Astrocyte (in vitro differentiated cells and primary cell): ENCODE measurements around the gene KIAA0232. TPM values are rescaled to one million over a fixed set of nuclear protein-coding genes. Genes with fewer than 3 reads are reported as not detected.

Experiments
- DNase-seq: peaks from one replicate; pipeline ENCODE4 v3.0.0-alpha.2; 2010; ENCODE audit warnings: low read depth
- FAIRE-seq: peaks from 2 replicates; lab custom pipeline; 2011; peaks lifted over from hg19 to GRCh38; lab: Jason Lieb, UNC
- H2AFZ ChIP-seq: 2 replicates; pipeline ENCODE4 v1.6.0; 2012; ENCODE audit warnings: low read depth, low read length, inconsistent platforms
- H3K27ac ChIP-seq: 2 replicates; pipeline ENCODE4 v1.5.1; 2011; ENCODE audit warnings: low read depth, low read length, inconsistent platforms
- H3K27me3 ChIP-seq: 2 replicates; pipeline ENCODE4 v1.6.0; 2011; ENCODE audit warnings: low read length, inconsistent platforms; ENCODE audit not compliant: insufficient read depth
- H3K36me3 ChIP-seq: 2 replicates; pipeline ENCODE4 v1.5.1; 2011; ENCODE audit warnings: low read length, inconsistent platforms; ENCODE audit not compliant: insufficient read depth
- H3K4me1 ChIP-seq: 2 replicates; pipeline ENCODE4 v1.5.1; 2011; ENCODE audit warnings: low read length, inconsistent platforms; ENCODE audit not compliant: insufficient read depth
- H3K4me2 ChIP-seq: 2 replicates; pipeline ENCODE4 v1.6.0; 2012; ENCODE audit warnings: low read length, inconsistent platforms
- H3K4me3 ChIP-seq: 2 replicates; pipeline ENCODE4 v1.5.1; 2011; ENCODE audit warnings: low read depth, mild to moderate bottlenecking, low read length, inconsistent platforms; ENCODE audit not compliant: insufficient read depth
- H3K79me2 ChIP-seq: 2 replicates; pipeline ENCODE4 v1.6.0; 2012; ENCODE audit warnings: mild to moderate bottlenecking, low read length, inconsistent platforms; ENCODE audit not compliant: insufficient read depth
- H3K9ac ChIP-seq: 2 replicates; pipeline ENCODE4 v1.6.0; 2012; ENCODE audit warnings: mild to moderate bottlenecking, low read length, inconsistent platforms
- H3K9me3 ChIP-seq: 2 replicates; pipeline ENCODE4 v1.5.1; 2012; ENCODE audit warnings: low read depth, mild to moderate bottlenecking, low read length, inconsistent platforms; ENCODE audit not compliant: insufficient read depth
- H4K20me1 ChIP-seq: 2 replicates; pipeline ENCODE4 v1.6.0; 2012; ENCODE audit warnings: low read length, inconsistent platforms; ENCODE audit not compliant: insufficient read depth
- H3K27ac Mint-ChIP-seq: one replicate; pipeline ENCODE4 v1.8.0; 2021; ENCODE audit warnings: mild to moderate bottlenecking, mixed read lengths; ENCODE audit not compliant: unreplicated experiment
- H3K27me3 Mint-ChIP-seq: one replicate; pipeline ENCODE4 v1.8.0; 2021; ENCODE audit warnings: low read depth, mixed read lengths; ENCODE audit not compliant: unreplicated experiment
- H3K36me3 Mint-ChIP-seq: one replicate; pipeline ENCODE4 v1.8.0; 2021; ENCODE audit warnings: low read depth, mixed read lengths; ENCODE audit not compliant: unreplicated experiment
- H3K4me1 Mint-ChIP-seq: one replicate; pipeline ENCODE4 v1.8.0; 2021; ENCODE audit warnings: low read depth, mixed read lengths; ENCODE audit not compliant: unreplicated experiment
- H3K4me3 Mint-ChIP-seq: one replicate; pipeline ENCODE4 v1.8.0; 2021; ENCODE audit warnings: mild to moderate bottlenecking, moderate library complexity, mixed read lengths; ENCODE audit not compliant: unreplicated experiment
- H3K9me3 Mint-ChIP-seq: one replicate; pipeline ENCODE4 v1.8.0; 2021; ENCODE audit warnings: mild to moderate bottlenecking, mixed read lengths; ENCODE audit not compliant: unreplicated experiment
- CTCF ChIP-seq: IDR thresholded peaks from 2 replicates; pipeline ENCODE4 v1.5.1; 2011; ENCODE audit warnings: low read depth, mild to moderate bottlenecking, inconsistent platforms, low read length, moderate library complexity; ENCODE audit not compliant: insufficient read depth
- EZH2 ChIP-seq: IDR thresholded peaks from 2 replicates; pipeline ENCODE4 v1.6.1; 2012; ENCODE audit warnings: mild to moderate bottlenecking, low read length, inconsistent platforms; ENCODE audit not compliant: insufficient read depth
- total RNA-seq: library from RNA; stranded (reverse); gene quantifications from 2 replicates; pipeline ENCODE4 v1.2.1, GENCODE V29; 2021

The KIAA0232 gene
- total RNA-seq, 1 donor from 2014 or later = 27.6 TPM

GRCh38 chr4:6873291-6873690 is 90.8 kb downstream of the KIAA0232 start:
- H3K36me3 ChIP-seq = peaks cover 29% of the 10 kb centered on the region
- no peak overlapping the region for H3K9ac ChIP-seq
- peaks cover 25% of the 10 kb centered on the region for H4K20me1 ChIP-seq
- TF ChIP-seq CTCF (no peak), EZH2 (no peak)
- Mint-ChIP-seq H3K27me3 (no peaks in the 10 kb centered on the region), H3K36me3 (peaks cover 16% of the 10 kb centered on the region), H3K4me1 (peaks cover 10% of the 10 kb centered on the region), H3K27ac (peak overlapping the region; percentile 69), H3K4me3 (no peak overlapping the region), H3K9me3 (peaks cover 1% of the 10 kb centered on the region)
- no peak overlapping the region for H3K4me3 ChIP-seq
- FAIRE-seq (no peak), DNase-seq (no peak)
- H3K27ac ChIP-seq = no peak overlapping the region
- no peaks in the 10 kb centered on the region for H3K9me3 ChIP-seq
- H3K27me3 ChIP-seq = no peaks in the 10 kb centered on the region
- H2AFZ ChIP-seq = no peak overlapping the region
- no peak overlapping the region for H3K4me2 ChIP-seq
- peaks cover 2% of the 10 kb centered on the region for H3K79me2 ChIP-seq
- no peaks in the 10 kb centered on the region for H3K4me1 ChIP-seq

- no peak overlapping the region for H3K27ac Mint-ChIP-seq
- Histone ChIP-seq H3K27me3 (no peaks in the 10 kb centered on the region), H3K9ac (no peak overlapping the region), H2AFZ (no peak overlapping the region), H3K79me2 (peaks cover 2% of the 10 kb centered on the region), H3K27ac (no peak overlapping the region), H3K4me1 (no peaks in the 10 kb centered on the region), H3K4me3 (no peak overlapping the region), H3K36me3 (peaks cover 33% of the 10 kb centered on the region), H3K9me3 (no peaks in the 10 kb centered on the region), H3K4me2 (no peak overlapping the region), H4K20me1 (peaks cover 25% of the 10 kb centered on the region)
- peaks cover 21% of the 10 kb centered on the region for H3K36me3 Mint-ChIP-seq
- no peak overlapping the region for H3K4me3 Mint-ChIP-seq
- DNase-seq (peak; percentile 23), FAIRE-seq (no peak)
- peaks cover 1% of the 10 kb centered on the region for H3K9me3 Mint-ChIP-seq
- H3K4me1 Mint-ChIP-seq = peaks cover 16% of the 10 kb centered on the region
- TF ChIP-seq CTCF (peak; percentile 90), EZH2 (no peak)
- no peaks in the 10 kb centered on the region for H3K27me3 Mint-ChIP-seq
Measured at GRCh38 chr4:6873792-6874461, 91.4 kb downstream of the KIAA0232 start.

GRCh38 chr4:6874981-6875380 is 92.5 kb downstream of the KIAA0232 start:
- Histone ChIP-seq H3K27me3 (no peaks in the 10 kb centered on the region), H4K20me1 (peaks cover 25% of the 10 kb centered on the region), H3K79me2 (no peaks in the 10 kb centered on the region), H3K9ac (no peak overlapping the region), H3K4me3 (no peak overlapping the region), H2AFZ (no peak overlapping the region), H3K4me2 (no peak overlapping the region), H3K36me3 (peaks cover 38% of the 10 kb centered on the region), H3K9me3 (no peaks in the 10 kb centered on the region), H3K4me1 (no peaks in the 10 kb centered on the region), H3K27ac (no peak overlapping the region)
- H3K27me3 Mint-ChIP-seq = no peaks in the 10 kb centered on the region
- H3K4me1 Mint-ChIP-seq = peaks cover 21% of the 10 kb centered on the region
- no peak for DNase-seq
- FAIRE-seq = no peak
- H3K27ac Mint-ChIP-seq = no peak overlapping the region
- H3K9me3 Mint-ChIP-seq = peaks cover 1% of the 10 kb centered on the region
- H3K4me3 Mint-ChIP-seq = no peak overlapping the region
- peaks cover 21% of the 10 kb centered on the region for H3K36me3 Mint-ChIP-seq
- TF ChIP-seq CTCF = no peak
- TF ChIP-seq EZH2 = no peak
